Vagina (tissue), 2 donors: Measurements from ENCODE around the gene KLK12.

Experiments used
- POLR2A ChIP-seq, 2 donors: fragments of 450-650 bp; IDR thresholded peaks; one replicate each; pipeline ENCODE4 v1.6.1; 2017; ENCODE audit warnings: antibody characterized with exemption in 2 of 2, mild to moderate bottlenecking in 2 of 2, moderate library complexity in 2 of 2
- TF ChIP-seq, protein P1 (sequence below), 3 experiments: fragments of 450-650 bp in 2 of 3; fragments of 200-600 bp in 1 of 3; sonication (generic) in 1 of 3; IDR thresholded peaks; one replicate each; pipeline ENCODE4 v1.5.1; 2017 to 2019; ENCODE audit warnings: antibody characterized with exemption in 3 of 3, mild to moderate bottlenecking in 2 of 3, moderate library complexity in 2 of 3

DNA sequence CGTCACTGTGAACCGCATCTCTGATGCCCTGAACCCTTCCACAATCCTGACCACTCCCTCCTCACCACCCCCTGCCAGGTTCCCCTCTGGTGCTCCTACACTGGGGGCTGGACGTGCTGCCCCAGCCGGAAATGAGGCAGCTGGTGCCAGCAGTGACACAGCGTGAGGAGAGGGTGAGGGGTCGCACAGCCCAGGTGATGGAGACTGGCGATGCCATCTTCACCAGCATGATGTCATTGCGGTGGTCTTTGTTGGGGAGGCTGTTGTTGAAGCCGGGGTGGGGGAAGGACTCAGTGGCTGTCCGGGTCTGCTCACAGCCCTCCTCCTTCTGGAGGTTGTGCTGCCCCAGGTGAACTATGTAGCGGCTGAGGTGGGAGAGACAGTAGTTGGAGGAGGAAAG, 10.9 kb downstream of the KLK12 start:
- no peak for TF ChIP-seq POLR2A (IDR thresholded peaks at IDR 0.05)
- TF ChIP-seq, protein P1, sequence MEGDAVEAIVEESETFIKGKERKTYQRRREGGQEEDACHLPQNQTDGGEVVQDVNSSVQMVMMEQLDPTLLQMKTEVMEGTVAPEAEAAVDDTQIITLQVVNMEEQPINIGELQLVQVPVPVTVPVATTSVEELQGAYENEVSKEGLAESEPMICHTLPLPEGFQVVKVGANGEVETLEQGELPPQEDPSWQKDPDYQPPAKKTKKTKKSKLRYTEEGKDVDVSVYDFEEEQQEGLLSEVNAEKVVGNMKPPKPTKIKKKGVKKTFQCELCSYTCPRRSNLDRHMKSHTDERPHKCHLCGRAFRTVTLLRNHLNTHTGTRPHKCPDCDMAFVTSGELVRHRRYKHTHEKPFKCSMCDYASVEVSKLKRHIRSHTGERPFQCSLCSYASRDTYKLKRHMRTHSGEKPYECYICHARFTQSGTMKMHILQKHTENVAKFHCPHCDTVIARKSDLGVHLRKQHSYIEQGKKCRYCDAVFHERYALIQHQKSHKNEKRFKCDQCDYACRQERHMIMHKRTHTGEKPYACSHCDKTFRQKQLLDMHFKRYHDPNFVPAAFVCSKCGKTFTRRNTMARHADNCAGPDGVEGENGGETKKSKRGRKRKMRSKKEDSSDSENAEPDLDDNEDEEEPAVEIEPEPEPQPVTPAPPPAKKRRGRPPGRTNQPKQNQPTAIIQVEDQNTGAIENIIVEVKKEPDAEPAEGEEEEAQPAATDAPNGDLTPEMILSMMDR (IDR thresholded peaks at IDR 0.05): no peak
